NCI-H1417 treated with DMSO at 0.1 percent for 48 hours (cell line): ENCODE measurements around the gene AGRN.

Source experiments
- DNase-seq: peaks from one replicate; lab custom pipeline; 2025; lab: John Stamatoyannopoulos, UW

The AGRN gene

GRCh38 chr1:1038694-1039093, 18.8 kb downstream of the AGRN start:
- DNase-seq, result no peak

GRCh38 chr1:1039145-1039910, 19.4 kb downstream of the AGRN start:
- DNase-seq, result no peak

- DNase-seq, result no peak
These were observed 20.4 kb downstream of the AGRN start for GRCh38 chr1:1040004-1040991.

- DNase-seq, result no peak
These were observed 21.2 kb downstream of the AGRN start for GRCh38 chr1:1041092-1041523.

GRCh38 chr1:1041873-1042272, 22.0 kb downstream of the AGRN start:
- DNase-seq, result no peak

- no peak for DNase-seq
These were observed 22.9 kb downstream of the AGRN start for GRCh38 chr1:1042835-1043234.

GRCh38 chr1:1043411-1043810, 23.5 kb downstream of the AGRN start:
- DNase-seq, result no peak

- no peak for DNase-seq
These were observed 24.0 kb downstream of the AGRN start for GRCh38 chr1:1043921-1044320.

GRCh38 chr1:1044455-1045078, 24.6 kb downstream of the AGRN start:
- DNase-seq, result no peak

GRCh38 chr1:1045129-1045528, 25.2 kb downstream of the AGRN start:
- DNase-seq, result no peak

- no peak for DNase-seq
These were observed 26.3 kb downstream of the AGRN start for GRCh38 chr1:1046243-1046642.

- no peak for DNase-seq
These were observed 26.8 kb downstream of the AGRN start for GRCh38 chr1:1046767-1047166.

GRCh38 chr1:1047407-1047806, 27.5 kb downstream of the AGRN start:
- no peak for DNase-seq

GRCh38 chr1:1047963-1048362, 28.0 kb downstream of the AGRN start:
- no peak for DNase-seq

GRCh38 chr1:1048765-1049164, 28.8 kb downstream of the AGRN start:
- no peak for DNase-seq

GRCh38 chr1:1049318-1050165, 29.6 kb downstream of the AGRN start:
- no peak for DNase-seq

- no peak for DNase-seq
These were observed 30.7 kb downstream of the AGRN start for GRCh38 chr1:1050577-1051052.

GRCh38 chr1:1051127-1051810, 31.3 kb downstream of the AGRN start:
- DNase-seq, result no peak

GRCh38 chr1:1052003-1052840, 32.3 kb downstream of the AGRN start:
- no peak for DNase-seq

GRCh38 chr1:1053022-1053421, 33.1 kb downstream of the AGRN start:
- no peak for DNase-seq
